ENCODE results near the gene THPO.

DNA sequence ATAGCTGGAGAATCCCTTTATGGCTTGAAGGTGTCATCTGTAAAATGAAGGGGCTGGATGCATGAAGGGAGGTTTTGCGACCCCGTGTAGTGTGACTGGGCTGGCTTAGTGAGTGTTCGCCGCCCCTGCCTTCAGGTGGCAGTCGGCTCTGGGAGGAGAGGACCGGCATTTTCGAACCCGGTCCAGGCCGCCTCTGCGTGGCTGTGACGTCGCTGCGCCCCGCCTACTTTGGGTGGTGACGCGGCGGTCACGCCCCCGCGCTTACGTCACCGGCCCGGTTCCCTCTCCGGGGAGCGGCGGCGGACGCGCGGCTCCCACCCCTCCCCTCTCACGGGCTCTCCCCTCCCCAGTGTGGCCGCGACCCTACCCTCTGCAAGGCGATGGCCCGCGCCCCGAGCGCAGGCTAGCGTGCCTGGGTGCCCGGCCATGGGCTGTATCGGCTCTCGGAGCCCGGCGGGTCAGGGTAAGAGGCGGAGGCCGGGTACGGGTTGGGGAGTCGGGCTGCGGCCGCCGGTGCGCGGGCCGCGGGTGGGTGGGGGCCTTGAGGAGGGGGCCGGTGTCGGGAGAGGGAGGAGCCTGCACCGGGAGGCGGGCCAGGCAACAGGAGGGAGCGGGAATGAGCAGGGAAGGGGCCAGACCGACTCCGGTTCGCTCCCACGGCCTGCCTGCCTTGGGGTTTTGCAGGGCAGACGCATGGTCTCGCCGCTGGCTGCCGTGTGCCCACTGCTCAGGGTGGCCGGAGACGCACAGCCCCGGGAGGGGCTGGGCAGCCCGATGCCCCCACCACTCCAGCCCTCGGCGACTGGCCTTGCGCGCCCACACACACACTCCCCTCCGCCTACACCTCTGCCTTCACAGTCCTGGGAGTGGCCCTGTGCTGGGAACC is 42.1 kb downstream of the THPO start:
- TF ChIP-seq ZBTB7A (IDR thresholded peaks at IDR 0.05; ENCODE audit: low read depth) = no peak; the same call in 1 of the 2 replicates
- TF ChIP-seq YY1 (IDR thresholded peaks at IDR 0.05; ENCODE audit: low read depth) = 0 out of 2 replicates have a peak, but pooled peaks have one; percentile 66
- peak; percentile 60 for TF ChIP-seq TCF12 (IDR thresholded peaks at IDR 0.05; ENCODE audit: low read depth)
- TF ChIP-seq, protein P1, sequence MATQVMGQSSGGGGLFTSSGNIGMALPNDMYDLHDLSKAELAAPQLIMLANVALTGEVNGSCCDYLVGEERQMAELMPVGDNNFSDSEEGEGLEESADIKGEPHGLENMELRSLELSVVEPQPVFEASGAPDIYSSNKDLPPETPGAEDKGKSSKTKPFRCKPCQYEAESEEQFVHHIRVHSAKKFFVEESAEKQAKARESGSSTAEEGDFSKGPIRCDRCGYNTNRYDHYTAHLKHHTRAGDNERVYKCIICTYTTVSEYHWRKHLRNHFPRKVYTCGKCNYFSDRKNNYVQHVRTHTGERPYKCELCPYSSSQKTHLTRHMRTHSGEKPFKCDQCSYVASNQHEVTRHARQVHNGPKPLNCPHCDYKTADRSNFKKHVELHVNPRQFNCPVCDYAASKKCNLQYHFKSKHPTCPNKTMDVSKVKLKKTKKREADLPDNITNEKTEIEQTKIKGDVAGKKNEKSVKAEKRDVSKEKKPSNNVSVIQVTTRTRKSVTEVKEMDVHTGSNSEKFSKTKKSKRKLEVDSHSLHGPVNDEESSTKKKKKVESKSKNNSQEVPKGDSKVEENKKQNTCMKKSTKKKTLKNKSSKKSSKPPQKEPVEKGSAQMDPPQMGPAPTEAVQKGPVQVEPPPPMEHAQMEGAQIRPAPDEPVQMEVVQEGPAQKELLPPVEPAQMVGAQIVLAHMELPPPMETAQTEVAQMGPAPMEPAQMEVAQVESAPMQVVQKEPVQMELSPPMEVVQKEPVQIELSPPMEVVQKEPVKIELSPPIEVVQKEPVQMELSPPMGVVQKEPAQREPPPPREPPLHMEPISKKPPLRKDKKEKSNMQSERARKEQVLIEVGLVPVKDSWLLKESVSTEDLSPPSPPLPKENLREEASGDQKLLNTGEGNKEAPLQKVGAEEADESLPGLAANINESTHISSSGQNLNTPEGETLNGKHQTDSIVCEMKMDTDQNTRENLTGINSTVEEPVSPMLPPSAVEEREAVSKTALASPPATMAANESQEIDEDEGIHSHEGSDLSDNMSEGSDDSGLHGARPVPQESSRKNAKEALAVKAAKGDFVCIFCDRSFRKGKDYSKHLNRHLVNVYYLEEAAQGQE (IDR thresholded peaks at IDR 0.05; ENCODE audit: low read depth) = no peak
